Parathyroid adenoma (tissue), 2 donors: Measurements from ENCODE around the gene CNFN.

Source experiments
- H2AFZ ChIP-seq: fragments of 300-600 bp; sonication (generic); one replicate; pipeline ENCODE4 v1.7.0; 2017; ENCODE audit warnings: antibody characterized with exemption, mild to moderate bottlenecking
- H3K27ac ChIP-seq: fragments of 300-600 bp; sonication (generic); one replicate; pipeline ENCODE4 v1.7.0; 2017
- H3K27me3 ChIP-seq: fragments of 300-600 bp; sonication (generic); one replicate; pipeline ENCODE4 v1.7.0; 2017; ENCODE audit warnings: low read length; ENCODE audit not compliant: control insufficient read depth, insufficient read depth
- H3K36me3 ChIP-seq: fragments of 300-600 bp; sonication (generic); one replicate; pipeline ENCODE4 v1.7.0; 2017; ENCODE audit warnings: low read length; ENCODE audit not compliant: control insufficient read depth, insufficient read depth
- H3K4me1 ChIP-seq: fragments of 300-600 bp; sonication (generic); one replicate; pipeline ENCODE4 v1.7.0; 2017; ENCODE audit warnings: control low read depth
- H3K4me2 ChIP-seq: fragments of 300-600 bp; sonication (generic); one replicate; pipeline ENCODE4 v1.7.0; 2017; ENCODE audit warnings: low read length
- H3K4me3 ChIP-seq: fragments of 300-600 bp; sonication (generic); one replicate; pipeline ENCODE4 v1.7.0; 2017; ENCODE audit warnings: low read depth, low read length
- H3K79me2 ChIP-seq: fragments of 300-600 bp; sonication (generic); one replicate; pipeline ENCODE4 v1.7.0; 2017; ENCODE audit warnings: control low read depth
- H3K9ac ChIP-seq: fragments of 300-600 bp; sonication (generic); one replicate; pipeline ENCODE4 v1.7.0; 2017; ENCODE audit warnings: mild to moderate bottlenecking
- H3K9me3 ChIP-seq: fragments of 300-600 bp; sonication (generic); one replicate; pipeline ENCODE4 v1.7.0; 2017; ENCODE audit warnings: low read length; ENCODE audit not compliant: control insufficient read depth
- TF ChIP-seq, protein P1 (sequence below): fragments of 300-600 bp; sonication (generic); IDR thresholded peaks from one replicate; pipeline ENCODE4 v1.7.0; 2017; ENCODE audit warnings: antibody characterized with exemption, mild to moderate bottlenecking
- donor health status: primary hyperparathyroidism.

The CNFN gene

DNA sequence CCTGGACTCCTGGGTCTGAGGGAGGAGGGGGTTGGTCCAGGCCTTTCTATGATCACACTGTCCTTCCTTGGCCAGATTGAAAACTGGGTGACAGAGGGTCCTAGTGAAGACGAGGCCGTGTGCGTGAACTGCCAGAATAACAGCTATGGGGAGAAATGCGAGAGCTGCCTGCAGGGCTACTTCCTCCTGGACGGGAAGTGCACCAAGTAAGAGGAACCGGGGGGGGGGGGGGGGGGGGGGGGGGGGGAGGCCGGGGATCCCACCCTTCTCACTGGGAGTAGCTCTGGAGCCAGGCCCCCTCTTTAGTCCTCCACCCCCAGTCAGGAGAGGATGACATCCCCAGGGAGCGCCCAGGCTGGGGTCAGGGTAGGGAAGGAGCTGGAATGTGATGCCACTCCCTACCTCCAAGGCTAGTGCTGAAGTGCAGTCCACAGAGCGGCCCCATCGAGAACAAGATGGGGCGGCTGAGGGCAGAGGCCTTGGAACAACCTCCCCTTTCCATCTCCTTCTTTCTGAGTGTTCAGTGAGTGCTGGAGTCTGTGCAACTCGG lies 19.4 kb downstream of the CNFN start:
- Histone ChIP-seq H3K4me1 (no peaks in the 10 kb centered on the region), H3K79me2 (no peaks in the 10 kb centered on the region), H2AFZ (no peak overlapping the region), H3K9ac (no peak overlapping the region), H3K9me3 (no peaks in the 10 kb centered on the region), H3K27ac (no peak overlapping the region), H3K36me3 (no peaks in the 10 kb centered on the region), H3K27me3 (no peaks in the 10 kb centered on the region), H3K4me3 (no peak overlapping the region), H3K4me2 (no peak overlapping the region)
- TF ChIP-seq, protein P1, sequence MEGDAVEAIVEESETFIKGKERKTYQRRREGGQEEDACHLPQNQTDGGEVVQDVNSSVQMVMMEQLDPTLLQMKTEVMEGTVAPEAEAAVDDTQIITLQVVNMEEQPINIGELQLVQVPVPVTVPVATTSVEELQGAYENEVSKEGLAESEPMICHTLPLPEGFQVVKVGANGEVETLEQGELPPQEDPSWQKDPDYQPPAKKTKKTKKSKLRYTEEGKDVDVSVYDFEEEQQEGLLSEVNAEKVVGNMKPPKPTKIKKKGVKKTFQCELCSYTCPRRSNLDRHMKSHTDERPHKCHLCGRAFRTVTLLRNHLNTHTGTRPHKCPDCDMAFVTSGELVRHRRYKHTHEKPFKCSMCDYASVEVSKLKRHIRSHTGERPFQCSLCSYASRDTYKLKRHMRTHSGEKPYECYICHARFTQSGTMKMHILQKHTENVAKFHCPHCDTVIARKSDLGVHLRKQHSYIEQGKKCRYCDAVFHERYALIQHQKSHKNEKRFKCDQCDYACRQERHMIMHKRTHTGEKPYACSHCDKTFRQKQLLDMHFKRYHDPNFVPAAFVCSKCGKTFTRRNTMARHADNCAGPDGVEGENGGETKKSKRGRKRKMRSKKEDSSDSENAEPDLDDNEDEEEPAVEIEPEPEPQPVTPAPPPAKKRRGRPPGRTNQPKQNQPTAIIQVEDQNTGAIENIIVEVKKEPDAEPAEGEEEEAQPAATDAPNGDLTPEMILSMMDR = no peak

DNA sequence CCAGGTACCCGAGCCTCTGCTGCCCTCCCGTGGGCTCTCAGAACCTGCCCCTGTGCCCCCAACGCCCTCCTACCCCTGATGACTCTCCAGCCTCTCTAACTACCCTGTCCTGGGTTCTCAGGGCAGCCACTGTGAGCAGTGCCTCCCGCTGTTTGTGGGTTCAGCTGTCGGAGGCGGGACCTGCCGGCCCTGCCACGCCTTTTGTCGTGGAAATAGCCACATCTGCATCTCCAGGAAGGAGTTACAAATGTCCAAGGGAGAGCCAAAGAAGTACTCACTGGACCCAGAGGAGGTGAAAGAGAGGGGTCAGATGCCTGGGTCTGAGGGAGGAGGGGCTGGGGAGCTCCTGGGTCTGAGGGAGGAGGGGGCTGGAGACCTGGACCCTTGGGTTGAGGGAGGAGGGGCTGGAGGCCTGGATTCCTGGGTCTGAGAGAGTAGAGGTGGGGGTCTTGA lies 20.0 kb downstream of the CNFN start:
- no peaks in the 10 kb centered on the region for H3K4me1 ChIP-seq
- H3K27ac ChIP-seq = no peak overlapping the region
- no peak overlapping the region for H3K4me2 ChIP-seq
- no peaks in the 10 kb centered on the region for H3K27me3 ChIP-seq
- no peaks in the 10 kb centered on the region for H3K36me3 ChIP-seq
- H3K9ac ChIP-seq = no peak overlapping the region
- no peak overlapping the region for H3K4me3 ChIP-seq
- TF ChIP-seq, protein P1 = no peak
- no peaks in the 10 kb centered on the region for H3K9me3 ChIP-seq
- no peaks in the 10 kb centered on the region for H3K79me2 ChIP-seq
- no peak overlapping the region for H2AFZ ChIP-seq

DNA sequence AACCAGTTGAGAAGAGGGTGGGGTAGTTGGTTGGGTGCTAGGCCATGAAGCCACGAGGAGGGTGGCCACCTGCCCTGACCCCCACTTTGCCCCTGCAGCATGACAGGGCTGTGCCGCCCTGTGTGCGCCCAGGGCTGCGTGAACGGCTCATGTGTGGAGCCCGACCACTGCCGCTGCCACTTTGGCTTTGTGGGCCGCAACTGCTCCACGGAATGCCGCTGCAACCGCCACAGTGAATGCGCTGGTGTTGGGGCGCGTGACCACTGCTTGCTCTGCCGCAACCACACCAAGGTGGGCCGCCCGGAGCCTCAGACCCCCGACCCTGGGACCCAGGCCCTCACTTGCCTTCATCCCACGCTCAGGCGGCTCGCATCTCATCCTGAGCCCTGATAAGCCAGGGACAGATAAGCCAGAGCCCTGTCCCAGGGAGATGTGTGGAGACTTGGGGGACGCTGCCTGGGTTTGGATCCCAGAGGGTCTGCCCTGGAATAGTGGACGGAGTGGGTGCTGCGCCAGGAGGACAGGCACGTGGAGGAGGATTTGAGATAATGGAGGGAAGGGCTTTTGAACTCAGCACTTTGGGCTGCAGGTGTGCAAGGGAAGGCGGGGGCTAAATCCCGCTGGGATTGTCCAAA lies 20.5 kb downstream of the CNFN start:
- no peaks in the 10 kb centered on the region for H3K79me2 ChIP-seq
- no peak overlapping the region for H3K4me3 ChIP-seq
- no peaks in the 10 kb centered on the region for H3K27me3 ChIP-seq
- H3K4me1 ChIP-seq = peaks cover 3% of the 10 kb centered on the region
- H2AFZ ChIP-seq = no peak overlapping the region
- H3K9me3 ChIP-seq = no peaks in the 10 kb centered on the region
- H3K36me3 ChIP-seq = no peaks in the 10 kb centered on the region
- H3K9ac ChIP-seq = no peak overlapping the region
- no peak overlapping the region for H3K27ac ChIP-seq
- no peak overlapping the region for H3K4me2 ChIP-seq
- TF ChIP-seq, protein P1 = no peak

DNA sequence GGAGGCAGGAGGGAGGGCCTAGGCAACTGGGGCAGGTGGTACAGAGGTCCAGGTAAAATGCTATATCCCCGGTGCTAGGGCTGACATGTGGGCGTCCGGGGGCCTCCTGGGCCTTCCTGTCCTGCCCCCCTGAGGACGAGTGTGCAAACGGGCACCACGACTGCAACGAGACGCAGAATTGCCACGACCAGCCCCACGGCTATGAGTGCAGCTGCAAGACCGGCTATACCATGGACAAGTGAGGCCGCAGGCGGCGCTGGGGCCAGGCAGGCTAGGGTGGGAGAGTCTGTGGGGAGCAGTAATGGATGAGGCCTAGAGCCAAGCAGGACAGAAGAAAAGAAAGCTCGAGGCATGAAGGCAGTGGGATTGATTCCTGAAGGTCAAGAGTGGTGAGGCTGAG lies 21.3 kb downstream of the CNFN start:
- peaks cover 3% of the 10 kb centered on the region for H3K4me1 ChIP-seq
- TF ChIP-seq, protein P1 = no peak
- H2AFZ ChIP-seq = no peak overlapping the region
- no peaks in the 10 kb centered on the region for H3K79me2 ChIP-seq
- H3K4me3 ChIP-seq = no peak overlapping the region
- no peak overlapping the region for H3K9ac ChIP-seq
- no peaks in the 10 kb centered on the region for H3K9me3 ChIP-seq
- no peaks in the 10 kb centered on the region for H3K27me3 ChIP-seq
- no peak overlapping the region for H3K4me2 ChIP-seq
- no peak overlapping the region for H3K27ac ChIP-seq
- no peaks in the 10 kb centered on the region for H3K36me3 ChIP-seq

DNA sequence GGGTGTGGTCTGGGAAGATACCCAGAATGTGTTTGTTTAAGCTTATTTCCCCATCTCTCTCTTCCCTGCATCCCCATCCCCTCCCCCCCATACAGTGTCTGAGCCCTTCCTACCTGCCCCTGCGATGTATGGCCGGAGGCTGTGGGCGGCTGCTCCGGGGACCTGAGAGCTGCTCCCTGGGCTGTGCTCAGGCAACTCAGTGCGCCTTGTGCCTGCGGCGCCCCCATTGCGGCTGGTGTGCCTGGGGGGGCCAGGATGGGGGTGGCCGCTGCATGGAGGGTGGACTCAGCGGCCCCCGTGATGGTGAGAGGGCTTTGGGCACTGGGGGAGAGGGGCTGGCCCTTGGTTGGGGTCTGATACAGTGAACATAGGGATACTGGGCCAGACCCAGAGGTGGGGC lies 21.7 kb downstream of the CNFN start:
- no peaks in the 10 kb centered on the region for H3K9me3 ChIP-seq
- H3K4me2 ChIP-seq = no peak overlapping the region
- peaks cover 3% of the 10 kb centered on the region for H3K4me1 ChIP-seq
- no peaks in the 10 kb centered on the region for H3K79me2 ChIP-seq
- H3K4me3 ChIP-seq = no peak overlapping the region
- no peaks in the 10 kb centered on the region for H3K27me3 ChIP-seq
- TF ChIP-seq, protein P1 = no peak
- no peak overlapping the region for H2AFZ ChIP-seq
- H3K9ac ChIP-seq = no peak overlapping the region
- H3K36me3 ChIP-seq = no peaks in the 10 kb centered on the region
- H3K27ac ChIP-seq = no peak overlapping the region
